Mesenchymal stem cell (in vitro differentiated cells and primary cell): ENCODE measurements around the gene GPR107.

Experiments
- DNase-seq: peaks from one replicate; pipeline ENCODE4 v3.0.0-alpha.2; 2013
- H2AFZ ChIP-seq: one replicate; pipeline ENCODE4 v1.6.1; 2013; ENCODE audit warnings: low read depth, mild to moderate bottlenecking, control low read depth, inconsistent platforms, low read length, moderate library complexity
- H2AK5ac ChIP-seq: 2 replicates; pipeline ENCODE4 v1.6.1; 2013; ENCODE audit warnings: low read length, moderate library complexity, mild to moderate bottlenecking, inconsistent platforms; ENCODE audit not compliant: severe bottlenecking
- H2BK120ac ChIP-seq: one replicate; pipeline ENCODE4 v1.6.1; 2013; ENCODE audit warnings: low read depth, mild to moderate bottlenecking, inconsistent platforms, low read length, moderate library complexity
- H2BK12ac ChIP-seq, 2 experiments: one replicate each; pipeline ENCODE4 v1.6.1; 2013; ENCODE audit warnings: inconsistent platforms in 2 of 2, low read length in 2 of 2, mild to moderate bottlenecking in 2 of 2, moderate library complexity in 2 of 2, control low read depth in 1 of 2
- H2BK15ac ChIP-seq: one replicate; pipeline ENCODE4 v1.6.1; 2013; ENCODE audit warnings: mild to moderate bottlenecking, low read depth, inconsistent platforms; ENCODE audit not compliant: poor library complexity, severe bottlenecking
- H2BK5ac ChIP-seq: 2 replicates; pipeline ENCODE4 v1.6.1; 2013; ENCODE audit warnings: low read depth, mild to moderate bottlenecking, low read length, control low read depth, inconsistent platforms; ENCODE audit not compliant: poor library complexity, severe bottlenecking
- H3K14ac ChIP-seq, 2 experiments: one replicate each; pipeline ENCODE4 v1.6.1; 2013; ENCODE audit warnings: inconsistent platforms in 2 of 2, low read length in 2 of 2, control low read depth in 1 of 2, mild to moderate bottlenecking in 1 of 2, moderate library complexity in 1 of 2
- H3K18ac ChIP-seq, 2 experiments: one replicate each; pipeline ENCODE4 v1.6.1; 2013; ENCODE audit warnings: inconsistent platforms in 2 of 2, low read length in 2 of 2, control low read depth in 1 of 2, low read depth in 1 of 2, mild to moderate bottlenecking in 1 of 2
- H3K23ac ChIP-seq, 2 experiments: one replicate each; pipeline ENCODE4 v1.6.1; 2013; ENCODE audit warnings: inconsistent platforms in 2 of 2, low read length in 2 of 2, mild to moderate bottlenecking in 2 of 2, moderate library complexity in 2 of 2, control low read depth in 1 of 2
- H3K27ac ChIP-seq: 2 replicates; pipeline ENCODE4 v1.5.1; 2013; ENCODE audit warnings: mild to moderate bottlenecking, moderate library complexity, low read length, control low read depth, inconsistent platforms; ENCODE audit not compliant: poor library complexity, severe bottlenecking
- H3K27me3 ChIP-seq, 2 experiments: 2 replicates each; pipeline versions ENCODE4 v1.6.1 to v1.7.0; 2013; ENCODE audit warnings: low read length in 2 of 2, mild to moderate bottlenecking in 2 of 2, moderate library complexity in 2 of 2, control low read depth in 1 of 2, inconsistent platforms in 1 of 2; ENCODE audit not compliant: control insufficient read depth in 1 of 2, insufficient read depth in 1 of 2
- H3K36me3 ChIP-seq, 2 experiments: 2 replicates each; pipeline versions ENCODE4 v1.6.1 to v1.7.0; 2013; ENCODE audit warnings: low read length in 2 of 2, control low read depth in 1 of 2, inconsistent platforms in 1 of 2, low read depth in 1 of 2, mild to moderate bottlenecking in 1 of 2; ENCODE audit not compliant: insufficient read depth in 2 of 2, control insufficient read depth in 1 of 2
- H3K4ac ChIP-seq, 2 experiments: one replicate each; pipeline ENCODE4 v1.6.1; 2013; ENCODE audit warnings: inconsistent platforms in 2 of 2, low read length in 2 of 2, mild to moderate bottlenecking in 2 of 2, moderate library complexity in 2 of 2, control low read depth in 1 of 2, low read depth in 1 of 2
- H3K4me1 ChIP-seq: 2 replicates; pipeline ENCODE4 v1.6.1; 2013; ENCODE audit warnings: low read depth, low read length, control low read depth; ENCODE audit not compliant: control insufficient read depth, insufficient read depth
- H3K4me2 ChIP-seq: 2 replicates; pipeline ENCODE4 v1.6.1; 2013; ENCODE audit warnings: low read length, mild to moderate bottlenecking, inconsistent platforms; ENCODE audit not compliant: poor library complexity, severe bottlenecking
- H3K4me3 ChIP-seq, 2 experiments: 2 replicates each; pipeline versions ENCODE4 v1.5.1 to v1.7.0; 2013; ENCODE audit warnings: low read length in 2 of 2, mild to moderate bottlenecking in 2 of 2, control low read depth in 1 of 2, low read depth in 1 of 2; ENCODE audit not compliant: insufficient read depth in 1 of 2
- H3K79me1 ChIP-seq: replicated peaks from 2 replicates; pipeline ENCODE4 v1.6.1; 2013; ENCODE audit warnings: mild to moderate bottlenecking, control low read depth, low read length, inconsistent platforms; ENCODE audit not compliant: poor library complexity, severe bottlenecking
- H3K9ac ChIP-seq: 2 replicates; pipeline ENCODE4 v1.7.0; 2013; ENCODE audit warnings: mild to moderate bottlenecking, low read length, moderate library complexity
- H3K9me3 ChIP-seq: 2 replicates; pipeline ENCODE4 v1.7.0; 2013; ENCODE audit warnings: mild to moderate bottlenecking, low read length; ENCODE audit not compliant: control insufficient read depth
- H4K8ac ChIP-seq: one replicate; pipeline ENCODE4 v1.6.1; 2013; ENCODE audit warnings: inconsistent platforms, mild to moderate bottlenecking, low read length, moderate library complexity
- H4K91ac ChIP-seq: one replicate; pipeline ENCODE4 v1.6.1; 2013; ENCODE audit warnings: mild to moderate bottlenecking, low read length, inconsistent platforms
- WGBS: methylation state at CpG from one replicate; pipeline ENCODE4 v1.1.7; 2013; ENCODE audit warnings: mixed read lengths; 5-methylcytosine and 5-hydroxymethylcytosine counted together

Gene GPR107

GRCh38 chr9:130058887-130059286 is 5.2 kb downstream of the GPR107 start:
- Histone ChIP-seq H4K8ac (no peak overlapping the region), H2BK12ac (no peak overlapping the region), H3K4me1 (peaks cover 8% of the 10 kb centered on the region), H3K79me1 (peaks cover 12% of the 10 kb centered on the region), H3K9ac (no peak overlapping the region), H2BK120ac (no peak overlapping the region), H3K4ac (no peak overlapping the region), H3K27ac (no peak overlapping the region), H2AK5ac (no peak overlapping the region), H3K36me3 (peaks cover 7 to 8% of the 10 kb centered on the region in 2 experiments), H3K18ac (no peak overlapping the region), H2BK15ac (no peak overlapping the region), H3K23ac (no peak overlapping the region), H3K14ac (no peak overlapping the region), H3K27me3 (no peaks in the 10 kb centered on the region), H3K4me2 (no peak overlapping the region), H2AFZ (no peak overlapping the region), H3K4me3 (no peak overlapping the region), H3K9me3 (no peaks in the 10 kb centered on the region), H2BK5ac (no peak overlapping the region), H4K91ac (no peak overlapping the region)
- WGBS: 68% methylated on average over 3 of the region's 3 CpGs
- no peak for DNase-seq

- no peak overlapping the region for H4K8ac ChIP-seq
- no peak overlapping the region for H4K91ac ChIP-seq
- no peaks in the 10 kb centered on the region for H3K9me3 ChIP-seq
- H2AK5ac ChIP-seq: no peak overlapping the region
- no peak overlapping the region for H3K27ac ChIP-seq
- no peak overlapping the region for H3K18ac ChIP-seq
- H2AFZ ChIP-seq: no peak overlapping the region
- peaks cover 6% of the 10 kb centered on the region for H3K4me1 ChIP-seq
- H2BK15ac ChIP-seq: no peak overlapping the region
- H3K4me3 ChIP-seq: no peak overlapping the region
- H3K14ac ChIP-seq: no peak overlapping the region
- no peak for DNase-seq
- no peak overlapping the region for H2BK5ac ChIP-seq
- no peak overlapping the region for H3K23ac ChIP-seq
- no peak overlapping the region for H3K4me2 ChIP-seq
- H3K9ac ChIP-seq: no peak overlapping the region
- no peak overlapping the region for H2BK12ac ChIP-seq
- H3K36me3 ChIP-seq: peaks cover 9 to 12% of the 10 kb centered on the region in 2 experiments
- no peaks in the 10 kb centered on the region for H3K27me3 ChIP-seq
- no peak overlapping the region for H3K4ac ChIP-seq
- peaks cover 13% of the 10 kb centered on the region for H3K79me1 ChIP-seq
- no peak overlapping the region for H2BK120ac ChIP-seq
- 98% methylated on average over 5 of the region's 7 CpGs for WGBS
Measured at GRCh38 chr9:130060296-130060695, 6.6 kb downstream of the GPR107 start.

- no peak for DNase-seq
- H2BK120ac ChIP-seq: no peak overlapping the region
- no peak overlapping the region for H2BK15ac ChIP-seq
- no peak overlapping the region for H3K4me2 ChIP-seq
- no peak overlapping the region for H4K91ac ChIP-seq
- WGBS: 100% methylated on average over 1 of the region's 2 CpGs
- peaks cover 22% of the 10 kb centered on the region for H3K79me1 ChIP-seq
- no peak overlapping the region for H3K9ac ChIP-seq
- H2AK5ac ChIP-seq: no peak overlapping the region
- H3K23ac ChIP-seq: no peak overlapping the region
- H2BK5ac ChIP-seq: no peak overlapping the region
- no peak overlapping the region for H3K4me3 ChIP-seq
- no peak overlapping the region for H3K18ac ChIP-seq
- H2BK12ac ChIP-seq: no peak overlapping the region
- H3K27me3 ChIP-seq: no peaks in the 10 kb centered on the region
- no peak overlapping the region for H3K4ac ChIP-seq
- no peak overlapping the region for H3K14ac ChIP-seq
- H3K9me3 ChIP-seq: no peaks in the 10 kb centered on the region
- H4K8ac ChIP-seq: no peak overlapping the region
- no peak overlapping the region for H2AFZ ChIP-seq
- peaks cover 6% of the 10 kb centered on the region for H3K4me1 ChIP-seq
- H3K36me3 ChIP-seq: peaks cover 10 to 11% of the 10 kb centered on the region in 2 experiments
- no peak overlapping the region for H3K27ac ChIP-seq
Measured at GRCh38 chr9:130062750-130063149, 9.0 kb downstream of the GPR107 start.

GRCh38 chr9:130064621-130065020 is 10.9 kb downstream of the GPR107 start:
- Histone ChIP-seq H3K4me3 (no peak overlapping the region), H3K27ac (no peak overlapping the region), H3K4me2 (no peak overlapping the region), H3K18ac (no peak overlapping the region), H3K79me1 (peaks cover 28% of the 10 kb centered on the region), H3K23ac (no peak overlapping the region), H2BK120ac (no peak overlapping the region), H3K9me3 (no peaks in the 10 kb centered on the region), H3K14ac (no peak overlapping the region), H3K4ac (no peak overlapping the region), H2BK12ac (no peak overlapping the region), H2BK5ac (no peak overlapping the region), H3K36me3 (peaks cover 4 to 8% of the 10 kb centered on the region in 2 experiments), H2AFZ (no peak overlapping the region), H2BK15ac (no peak overlapping the region), H3K4me1 (no peaks in the 10 kb centered on the region), H2AK5ac (no peak overlapping the region), H4K8ac (no peak overlapping the region), H3K9ac (no peak overlapping the region), H4K91ac (no peak overlapping the region), H3K27me3 (no peaks in the 10 kb centered on the region)
- no peak for DNase-seq
- 98% methylated on average over 4 of the region's 4 CpGs for WGBS
